ENCODE measurements around the gene GTF2I.
"Not testable (repeated sequence)": the region's sequence is repeated elsewhere in the genome, so short reads cannot be mapped to it uniquely, and the experiment has no call there.

The GTF2I gene

DNA sequence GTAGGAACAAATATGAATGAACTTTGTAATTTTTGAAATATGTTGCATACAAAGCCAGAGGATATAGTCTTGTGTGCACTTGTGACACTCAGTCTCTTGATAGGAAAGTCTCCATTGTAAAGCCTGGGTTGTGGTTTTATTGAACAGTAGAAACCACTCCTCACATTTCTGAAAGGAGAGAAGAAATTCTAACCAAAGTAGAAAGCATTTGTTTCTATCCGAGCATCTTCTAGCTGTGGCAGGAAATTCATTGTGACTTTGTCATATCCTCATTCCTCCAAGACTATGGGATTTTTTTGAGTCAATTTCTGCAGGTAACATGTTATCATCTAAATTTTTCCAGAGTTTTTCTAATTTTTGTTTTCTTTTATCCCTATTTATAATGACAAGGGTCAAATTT is 60.8 kb downstream of the GTF2I start:
- no peak for FAIRE-seq

DNA sequence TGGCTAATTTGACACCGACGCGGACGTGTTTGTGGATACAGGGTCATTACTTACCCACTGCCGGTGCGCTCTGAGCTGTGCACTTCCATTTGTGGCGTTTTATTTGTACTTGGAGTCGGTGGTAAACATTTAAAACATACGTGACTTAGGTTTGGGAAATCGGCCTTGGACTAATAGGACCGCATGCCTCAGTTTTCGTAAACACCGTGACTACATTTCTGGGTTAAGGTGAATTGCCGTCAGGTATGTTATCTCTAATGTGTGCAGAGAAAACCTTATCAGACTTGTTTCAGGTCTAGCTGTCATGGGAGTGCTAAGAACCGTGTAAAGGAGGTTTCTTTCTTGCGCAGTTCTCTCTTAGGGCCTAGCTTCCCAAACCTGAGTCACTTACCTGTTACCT is 64.6 kb downstream of the GTF2I start:
- FAIRE-seq: no peak

DNA sequence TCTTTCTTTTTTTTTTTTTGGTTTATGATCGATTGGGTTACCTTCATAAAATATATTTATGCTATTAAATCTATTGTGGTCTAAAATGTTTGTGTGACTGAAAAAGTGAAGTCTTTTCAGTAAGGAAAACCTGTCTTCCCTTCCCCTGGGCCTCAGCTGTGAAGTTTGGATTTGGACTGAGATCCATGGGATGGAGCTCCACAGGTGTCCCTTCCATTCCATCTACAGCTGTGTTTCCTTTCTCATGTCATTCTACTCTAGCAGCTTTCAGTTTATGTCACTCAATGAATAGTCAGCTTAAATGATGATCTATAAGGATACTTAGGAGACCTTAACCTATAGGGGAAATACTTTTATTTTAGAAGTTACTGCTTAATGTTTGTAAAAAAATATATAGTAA is 68.3 kb downstream of the GTF2I start:
- no peak for FAIRE-seq

DNA sequence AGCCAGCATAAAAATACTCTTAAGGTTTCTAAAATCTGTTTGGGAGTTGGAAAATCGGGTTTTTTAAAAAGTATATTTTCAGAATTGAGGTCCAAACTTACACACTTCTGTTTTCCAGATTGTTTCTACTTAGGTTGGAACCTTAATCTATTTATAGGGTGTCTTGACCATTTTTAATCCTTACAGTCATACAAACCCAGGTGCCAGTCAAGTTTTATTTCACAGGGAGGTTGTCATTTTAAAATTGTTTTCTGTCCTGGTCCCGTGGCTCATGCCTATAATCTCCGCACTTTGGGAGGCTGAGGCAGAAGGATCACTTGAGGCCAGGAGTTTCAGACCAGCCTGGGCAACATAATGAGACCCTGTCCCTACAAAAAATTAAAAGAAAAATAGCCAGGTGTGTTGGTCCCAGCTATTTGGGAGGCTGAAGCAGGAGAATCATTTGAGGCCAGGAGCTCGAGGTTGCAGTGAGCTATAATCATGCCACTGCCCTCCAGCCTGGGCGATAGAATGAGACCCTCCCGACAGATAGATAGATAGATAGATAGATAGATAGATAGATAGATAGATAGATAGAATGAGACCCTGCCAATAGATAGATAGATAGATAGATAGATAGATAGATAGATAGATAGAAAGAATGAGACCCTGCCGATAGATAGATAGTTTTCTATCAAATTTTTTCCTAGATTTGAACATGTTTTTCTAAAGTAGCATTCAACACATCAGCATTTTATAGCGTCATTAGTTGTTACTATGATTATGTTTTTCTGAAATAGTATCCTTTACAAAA is 69.0 kb downstream of the GTF2I start:
- no peak for FAIRE-seq

DNA sequence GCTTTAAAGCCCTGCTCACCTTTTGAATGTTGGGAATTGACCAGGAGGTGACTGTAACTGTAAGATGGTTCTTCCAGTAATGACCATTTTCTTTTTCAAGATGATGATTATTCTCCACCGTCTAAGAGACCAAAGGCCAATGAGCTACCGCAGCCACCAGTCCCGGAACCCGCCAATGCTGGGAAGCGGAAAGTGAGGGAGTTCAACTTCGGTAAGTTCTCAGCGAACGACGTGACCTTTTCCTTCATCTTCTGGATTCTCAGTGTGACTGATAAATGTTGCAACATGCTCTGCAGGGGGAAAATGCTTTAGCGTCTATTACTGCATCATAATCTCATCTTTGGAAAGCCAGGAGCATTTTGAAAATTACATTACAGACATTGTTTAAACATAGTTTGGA is 71.2 kb downstream of the GTF2I start:
- FAIRE-seq: not testable (repeated sequence)

DNA sequence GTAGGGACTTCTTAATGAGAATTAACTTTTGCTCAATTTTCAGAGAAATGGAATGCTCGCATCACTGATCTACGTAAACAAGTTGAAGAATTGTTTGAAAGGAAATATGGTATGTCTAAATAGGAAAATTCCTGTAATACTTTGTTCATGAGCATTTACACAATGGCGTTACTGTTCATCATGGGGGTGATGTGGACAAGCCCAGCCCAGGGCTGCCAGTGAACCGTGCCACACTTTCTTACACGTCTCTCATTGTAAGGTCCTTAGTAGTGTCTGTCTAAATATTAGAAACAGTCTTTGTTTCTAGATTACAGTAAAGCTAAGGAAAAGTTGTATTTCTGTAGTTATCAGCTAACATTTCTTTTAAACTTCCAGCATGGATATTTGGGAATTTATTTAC is 72.7 kb downstream of the GTF2I start:
- not testable (repeated sequence) for FAIRE-seq

DNA sequence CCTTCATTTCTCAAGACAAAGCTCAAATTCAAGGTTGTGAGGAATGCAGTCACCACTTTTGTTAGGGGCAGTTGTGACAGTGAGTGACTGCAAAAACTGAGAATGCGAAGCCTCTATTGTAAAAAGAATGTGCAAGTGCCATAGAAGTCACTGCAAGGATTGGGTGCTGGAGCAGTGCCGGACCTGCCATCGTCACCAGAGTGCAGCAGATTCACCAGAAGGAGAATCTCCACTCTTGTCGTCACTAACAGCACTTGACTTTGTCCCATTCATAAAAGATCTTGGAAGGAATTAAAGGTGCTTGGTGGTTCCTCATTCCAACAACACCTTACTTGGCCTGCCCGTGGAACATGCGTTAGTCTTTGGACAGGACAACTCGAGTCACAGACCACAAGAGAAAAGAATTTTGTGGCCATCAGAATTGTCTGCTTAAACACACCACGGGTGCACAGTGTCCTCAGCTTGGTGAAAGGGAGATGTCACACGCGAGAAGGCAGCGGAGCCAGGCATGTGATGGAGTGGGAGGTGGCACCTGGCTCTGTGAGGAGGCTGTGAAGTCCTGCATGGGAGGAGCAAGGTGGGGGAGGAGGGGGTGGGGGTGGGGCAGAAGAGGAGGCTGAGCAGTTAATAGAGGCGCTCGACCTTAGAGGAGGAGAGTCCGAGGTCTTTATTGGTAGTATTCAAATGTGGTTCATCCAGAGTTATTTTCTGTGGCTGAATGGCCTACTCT is 82.6 kb downstream of the GTF2I start:
- FAIRE-seq: not testable (repeated sequence)

DNA sequence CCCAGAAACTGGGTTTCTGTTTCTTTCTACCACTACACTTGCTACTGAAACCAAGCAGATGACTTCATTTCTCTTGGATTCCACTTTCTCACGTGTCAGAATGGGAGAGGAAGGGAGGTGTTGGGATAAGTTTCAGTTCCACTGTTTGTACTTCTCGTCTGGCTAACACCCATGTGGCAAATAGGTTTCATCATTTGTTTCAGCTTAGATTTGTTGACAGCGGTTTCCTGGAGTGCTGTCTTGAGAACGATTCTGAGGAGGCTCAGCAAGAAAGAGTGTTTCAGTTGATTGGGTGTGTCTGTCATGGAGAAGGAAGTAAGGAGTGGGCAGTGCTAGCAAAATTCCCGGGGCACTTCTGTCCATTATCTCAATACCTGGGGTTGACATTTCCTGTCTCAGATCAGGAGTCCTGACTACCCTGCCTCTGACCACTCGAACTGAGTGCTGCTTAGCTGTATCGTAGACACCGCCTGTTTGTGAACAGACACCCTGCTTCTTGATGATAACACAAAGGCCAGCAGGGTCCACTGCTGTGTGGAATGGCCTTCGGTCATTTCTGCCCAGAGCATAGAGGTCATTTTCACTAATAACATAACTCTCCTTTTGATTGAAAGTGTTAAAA is 86.5 kb downstream of the GTF2I start:
- not testable (repeated sequence) for FAIRE-seq

DNA sequence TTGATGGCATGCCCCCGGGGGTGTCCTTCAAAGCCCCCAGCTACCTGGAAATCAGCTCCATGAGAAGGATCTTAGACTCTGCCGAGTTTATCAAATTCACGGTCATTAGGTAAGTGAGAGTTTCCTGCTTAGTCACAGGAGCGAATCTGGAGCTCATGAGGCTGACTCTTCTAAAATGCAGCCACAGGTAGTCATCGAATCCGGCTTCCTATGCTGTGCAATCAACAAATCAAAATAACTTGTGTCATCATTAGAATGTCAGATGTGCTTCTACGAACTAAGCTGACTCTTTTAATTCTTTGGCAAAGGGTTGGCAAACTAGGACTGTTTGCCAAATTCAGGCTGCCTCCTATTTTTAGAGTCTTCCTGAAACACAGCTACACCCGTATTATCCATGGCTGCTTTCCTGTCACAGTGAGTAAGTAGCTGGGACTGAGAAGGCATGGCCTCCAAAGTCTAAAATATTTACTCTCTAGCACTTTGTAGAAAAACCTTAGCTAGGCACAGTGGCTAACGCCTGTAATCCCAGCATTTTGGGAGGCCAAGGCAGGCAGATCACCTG is 96.5 kb downstream of the GTF2I start:
- not testable (repeated sequence) for FAIRE-seq

DNA sequence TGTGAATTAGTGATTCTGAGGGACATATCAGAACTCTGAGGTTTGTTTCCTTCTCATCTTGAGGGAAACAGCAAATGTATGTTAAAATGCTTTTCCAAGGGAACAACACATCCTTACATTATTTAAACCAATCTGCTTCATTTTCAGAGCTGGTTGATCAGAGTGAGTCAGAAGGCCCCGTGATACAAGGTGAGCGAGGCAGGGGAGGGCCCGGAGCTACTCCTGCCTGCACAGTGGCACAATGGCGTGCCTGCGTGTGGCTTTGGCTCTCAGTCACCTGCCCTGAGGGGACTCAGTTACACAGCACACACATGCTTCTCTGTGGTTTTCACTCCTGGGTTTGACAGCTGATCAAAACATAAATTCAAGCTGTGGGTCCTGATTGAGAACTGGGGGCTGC is 99.2 kb downstream of the GTF2I start:
- FAIRE-seq: not testable (repeated sequence)

DNA sequence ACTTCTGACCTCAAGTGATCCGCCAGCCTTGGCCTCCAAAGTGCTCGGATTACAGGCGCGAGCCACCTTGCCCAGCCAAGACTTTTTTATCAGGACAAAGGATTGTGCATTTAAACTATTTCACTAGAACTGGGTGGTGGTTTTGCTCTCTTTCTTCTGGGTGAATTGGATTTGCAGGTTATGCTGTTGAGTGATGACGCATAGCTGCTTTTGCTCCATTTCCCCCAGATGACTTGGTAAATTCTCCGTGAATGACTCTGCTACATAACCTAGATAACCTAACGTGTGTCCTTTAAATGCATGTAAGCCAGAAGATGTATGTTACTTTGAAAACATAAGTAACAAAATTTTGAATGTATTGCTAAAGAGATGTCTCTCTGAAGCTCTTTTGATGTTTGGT is 100.8 kb downstream of the GTF2I start:
- FAIRE-seq: not testable (repeated sequence)

DNA sequence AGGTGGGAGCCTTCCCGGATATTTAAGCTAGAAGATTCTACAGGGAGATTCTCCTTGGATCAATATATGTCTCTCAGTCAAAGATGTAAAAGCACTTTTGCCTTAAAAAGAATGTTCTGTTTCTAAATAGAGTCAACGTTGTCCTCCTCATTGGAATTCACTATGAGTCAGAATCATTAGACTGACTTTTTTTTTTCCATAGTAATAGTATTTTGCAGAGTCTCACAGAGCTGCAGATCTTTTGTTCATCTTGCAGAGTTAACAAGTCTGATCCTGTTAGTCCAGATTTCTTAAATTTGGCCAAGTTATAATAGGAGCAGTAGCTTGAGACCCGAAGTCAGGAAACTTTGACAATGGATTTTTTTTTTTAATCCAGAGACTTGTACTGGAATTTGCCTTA is 101.5 kb downstream of the GTF2I start:
- FAIRE-seq: not testable (repeated sequence)

DNA sequence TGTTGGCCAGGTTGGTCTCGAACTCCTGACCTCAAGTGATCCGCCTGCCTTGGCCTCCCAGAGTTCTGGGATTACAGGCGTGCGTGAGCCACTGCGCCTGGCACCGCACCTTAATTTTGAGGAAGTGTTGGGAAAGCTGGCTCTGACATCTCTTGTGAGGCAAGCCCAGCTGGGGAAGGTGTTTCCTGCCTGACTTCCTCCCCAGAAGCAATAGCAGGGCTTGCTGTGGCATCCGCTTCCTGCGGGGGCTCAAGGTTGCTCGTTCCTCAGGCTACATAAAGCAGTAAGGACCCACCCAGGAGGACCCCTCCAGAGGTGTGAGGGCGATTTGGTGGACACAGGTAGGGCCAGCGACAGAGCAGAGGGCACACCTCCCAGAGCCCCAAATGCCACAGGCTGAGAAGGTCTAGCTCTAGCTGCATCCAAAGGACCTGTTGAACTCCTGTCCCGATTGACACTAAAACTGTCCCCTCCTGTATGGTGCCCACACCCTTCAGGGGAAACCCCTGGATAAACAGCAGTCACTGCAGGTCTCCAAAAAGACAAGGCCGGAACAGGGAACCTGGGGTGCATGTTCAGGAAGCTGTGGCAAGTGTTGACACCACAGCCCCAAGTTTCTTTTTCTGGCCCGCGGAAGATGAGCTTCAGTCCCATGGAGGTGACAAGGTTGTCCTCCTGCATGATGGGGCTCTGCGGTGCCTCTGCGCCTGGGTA is 107.8 kb downstream of the GTF2I start:
- FAIRE-seq: not testable (repeated sequence)

DNA sequence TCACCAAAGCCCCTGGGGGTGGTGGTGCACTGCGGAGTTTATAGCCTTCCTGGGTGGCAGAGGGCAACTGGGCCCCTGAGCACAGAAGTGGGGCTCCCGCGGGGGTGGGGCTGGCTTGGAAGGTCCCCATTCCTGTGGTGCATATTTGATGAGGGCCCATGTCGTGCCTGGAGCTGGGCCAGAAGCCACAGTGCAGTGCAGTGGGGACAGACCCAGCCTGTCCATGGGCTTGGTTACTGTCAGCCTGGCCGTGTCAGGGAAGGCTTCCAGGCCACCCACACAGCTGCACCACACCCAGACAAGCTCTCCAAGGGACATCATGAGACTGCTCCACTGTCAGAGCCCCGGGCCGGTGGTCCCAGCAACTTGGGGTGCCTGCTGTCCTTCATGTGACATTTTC is 109.0 kb downstream of the GTF2I start:
- FAIRE-seq: not testable (repeated sequence)

DNA sequence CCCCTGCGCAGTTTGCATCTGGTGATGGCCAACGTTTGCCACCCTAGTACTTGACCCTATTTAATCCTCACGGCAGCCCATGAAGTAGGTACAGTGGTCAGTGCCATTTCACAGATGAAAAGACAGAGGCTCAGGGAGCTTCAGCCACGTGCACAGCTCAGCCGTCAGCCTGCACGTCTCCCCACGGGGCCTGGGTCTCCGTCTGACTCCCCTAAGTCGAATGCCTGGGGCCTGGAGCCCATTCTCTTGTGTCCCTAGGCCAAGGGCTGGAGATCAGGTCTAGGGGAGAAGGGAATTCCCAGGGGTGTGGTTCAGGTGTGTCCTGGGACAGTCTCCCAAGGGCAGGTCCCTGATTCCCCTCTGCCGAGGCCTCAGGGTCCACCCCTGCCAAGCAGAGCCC is 109.5 kb downstream of the GTF2I start:
- not testable (repeated sequence) for FAIRE-seq

DNA sequence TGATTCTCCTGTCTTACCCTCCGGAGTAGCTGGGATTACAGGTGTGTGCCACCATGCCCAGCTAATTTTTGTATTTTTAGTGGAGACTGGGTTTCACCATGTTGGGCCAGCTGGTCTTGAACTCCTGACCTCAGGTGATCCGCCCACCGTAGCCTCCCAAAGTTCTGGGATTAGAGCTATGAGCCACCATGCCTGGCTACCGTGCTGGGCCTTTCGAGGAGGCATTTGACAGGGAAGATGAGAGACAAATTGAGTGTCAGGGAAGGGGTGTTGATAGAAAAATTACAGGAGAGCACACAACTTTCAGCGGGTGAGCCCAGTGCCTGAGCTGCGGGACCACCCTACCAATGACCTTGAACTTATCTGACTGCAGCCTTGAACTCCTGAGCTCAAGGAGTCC is 112.5 kb downstream of the GTF2I start:
- FAIRE-seq: not testable (repeated sequence)

DNA sequence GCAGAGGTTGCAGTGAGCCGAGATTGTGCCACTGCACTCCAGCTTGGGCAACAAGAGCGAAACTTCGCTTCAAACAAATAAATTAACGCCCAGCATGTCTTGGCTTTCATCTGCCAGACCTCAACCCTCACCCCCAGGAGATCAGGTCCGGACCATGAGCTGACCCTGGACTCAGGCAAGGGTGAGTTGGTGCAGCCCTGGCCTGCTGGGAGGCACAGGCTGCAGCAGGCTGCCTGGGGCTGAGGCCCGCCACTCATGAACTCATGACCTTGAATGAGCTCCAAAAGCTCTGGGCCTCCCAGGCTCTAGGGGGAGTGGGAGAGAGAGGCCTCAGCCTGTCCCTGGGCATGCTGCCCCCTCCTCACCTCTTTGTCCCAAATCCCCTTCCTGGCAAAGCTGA is 114.6 kb downstream of the GTF2I start:
- not testable (repeated sequence) for FAIRE-seq

DNA sequence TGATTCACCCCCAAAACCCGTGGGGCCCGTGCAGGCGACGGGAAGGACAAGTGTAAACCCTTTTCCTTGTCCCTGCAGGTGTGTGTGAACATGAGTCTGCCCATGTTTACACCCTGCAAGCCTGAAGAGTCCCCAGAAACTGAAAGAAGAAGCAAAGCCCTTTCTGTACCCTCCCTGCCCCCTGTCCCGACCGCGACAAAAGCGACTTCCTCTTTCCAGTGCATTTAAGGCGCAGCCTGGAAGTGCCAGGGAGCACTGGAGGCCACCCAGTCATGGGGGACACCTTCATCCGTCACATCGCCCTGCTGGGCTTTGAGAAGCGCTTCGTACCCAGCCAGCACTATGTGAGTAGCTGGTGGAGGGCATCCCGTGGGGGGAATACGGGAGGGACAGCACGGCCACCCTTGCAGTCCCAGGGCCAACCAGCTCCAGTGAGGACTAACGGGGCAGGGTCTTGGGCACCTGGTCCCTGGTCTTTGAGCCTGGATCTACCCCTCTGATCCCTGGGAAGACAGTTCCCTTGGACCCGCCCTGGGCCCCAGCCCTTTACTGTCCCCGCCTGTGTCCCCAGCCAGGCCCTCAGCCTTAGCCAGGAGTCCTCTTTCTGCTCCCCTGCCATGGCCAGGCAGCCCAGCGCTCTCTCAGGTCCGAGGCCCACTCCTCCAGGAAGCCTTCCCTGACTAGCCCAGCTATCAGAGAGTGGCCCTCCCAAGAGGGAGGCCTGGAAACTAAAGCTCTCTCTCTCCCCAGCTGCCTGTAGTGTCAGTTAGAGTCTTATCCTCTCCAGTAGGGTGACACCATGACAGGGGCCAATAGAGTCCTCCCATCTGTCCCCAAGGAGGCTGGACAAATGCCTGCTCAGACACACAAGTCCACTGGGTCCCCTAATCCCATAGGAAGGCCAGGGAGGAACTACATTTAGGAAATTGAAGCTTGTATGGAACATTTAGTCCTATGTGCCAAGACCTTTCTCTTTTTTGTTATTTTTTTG is 116.5 kb downstream of the GTF2I start, which contains the start of gene NCF1:
Gene NCF1 (plus strand): TSS at position 252 of the 991 bp plus-strand sequence. CDS start 21 bp downstream, at position 273.
- FAIRE-seq: not testable (repeated sequence)

DNA sequence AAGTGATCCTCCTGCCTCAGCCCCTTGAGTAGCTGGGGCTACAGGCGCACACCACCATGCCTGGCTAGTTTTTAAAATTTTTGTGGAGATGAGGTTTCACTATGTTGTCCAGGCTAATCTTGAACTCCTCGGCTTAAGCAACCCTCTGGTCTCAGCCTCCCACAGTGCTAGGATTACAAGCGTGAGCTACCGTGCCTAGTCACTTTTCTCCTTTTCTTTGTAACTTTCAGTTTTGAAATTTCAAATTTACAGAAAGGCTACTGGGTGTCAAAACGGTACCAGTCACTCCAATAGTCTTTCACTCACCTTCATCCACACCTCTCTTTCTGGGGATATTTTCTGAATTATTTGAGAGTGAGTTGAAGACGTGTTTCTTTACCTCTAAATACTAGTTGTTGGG is 117.6 kb downstream of the GTF2I start:
- FAIRE-seq: not testable (repeated sequence)

DNA sequence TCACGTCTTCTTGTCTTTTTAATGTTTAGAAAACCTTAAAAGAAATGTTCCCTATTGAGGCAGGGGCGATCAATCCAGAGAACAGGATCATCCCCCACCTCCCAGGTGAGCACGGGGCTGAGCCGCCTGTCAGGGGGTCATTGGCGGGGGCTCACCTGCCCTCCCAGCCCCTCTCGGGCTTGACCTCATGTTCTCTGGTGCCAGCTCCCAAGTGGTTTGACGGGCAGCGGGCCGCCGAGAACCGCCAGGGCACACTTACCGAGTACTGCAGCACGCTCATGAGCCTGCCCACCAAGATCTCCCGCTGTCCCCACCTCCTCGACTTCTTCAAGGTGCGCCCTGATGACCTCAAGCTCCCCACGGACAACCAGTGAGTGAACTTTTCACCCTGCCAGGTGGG is 121.5 kb downstream of the GTF2I start:
- not testable (repeated sequence) for FAIRE-seq

DNA sequence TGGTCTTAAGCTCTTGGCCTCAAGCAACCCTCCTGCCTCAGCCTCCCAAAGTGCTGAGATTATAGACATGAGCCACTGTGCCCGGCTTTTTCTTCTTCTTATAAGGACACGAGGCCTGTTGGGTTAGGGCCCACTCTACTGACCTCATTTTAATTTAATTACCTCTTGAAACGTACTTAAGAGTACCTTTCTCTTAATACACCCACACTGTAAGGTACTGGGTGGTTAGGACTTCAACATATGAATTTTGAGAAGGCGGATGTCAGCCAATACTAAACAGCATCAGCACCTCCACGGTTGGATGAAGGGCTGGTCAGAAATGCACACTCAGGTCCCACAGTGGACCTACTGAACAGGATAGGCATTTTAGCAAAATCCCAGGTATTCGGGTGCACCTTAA is 124.2 kb downstream of the GTF2I start:
- FAIRE-seq: not testable (repeated sequence)
